Activated CD8-positive, alpha-beta memory T cell treated with anti-CD3 and anti-CD28 coated beads, Interleukin-2, amount 50 U/mL, for 24 hours (primary cell): Measurements from ENCODE around the gene EDN2.

ENCODE experiments used
- DNase-seq: peaks from one replicate; pipeline ENCODE4 v3.0.0-alpha.2; 2020; ENCODE audit errors: extremely low read depth

The EDN2 gene

GRCh38 chr1:41438711-41439110 is 45.8 kb downstream of the EDN2 start:
- DNase-seq: no peak

GRCh38 chr1:41437011-41437355 is 47.5 kb downstream of the EDN2 start:
- no peak for DNase-seq

- no peak for DNase-seq
These were observed 48.0 kb downstream of the EDN2 start for GRCh38 chr1:41436281-41437010.

GRCh38 chr1:41435570-41436178 is 48.8 kb downstream of the EDN2 start:
- no peak for DNase-seq

- no peak for DNase-seq
These were observed 49.6 kb downstream of the EDN2 start for GRCh38 chr1:41434748-41435449.

GRCh38 chr1:41434306-41434705 is 50.2 kb downstream of the EDN2 start:
- DNase-seq: no peak

- no peak for DNase-seq
These were observed 51.0 kb downstream of the EDN2 start for GRCh38 chr1:41433501-41433900.

- peak; percentile 32 for DNase-seq
These were observed 51.8 kb downstream of the EDN2 start for GRCh38 chr1:41432481-41433280.

GRCh38 chr1:41431490-41432350 is 52.8 kb downstream of the EDN2 start:
- DNase-seq: no peak

- DNase-seq: no peak
These were observed 53.9 kb downstream of the EDN2 start for GRCh38 chr1:41430582-41430981.

GRCh38 chr1:41430069-41430468 is 54.4 kb downstream of the EDN2 start:
- no peak for DNase-seq

GRCh38 chr1:41429641-41430035 is 54.8 kb downstream of the EDN2 start:
- no peak for DNase-seq
